Smooth muscle cell of bladder (primary cell): ENCODE results near the gene LYRM9. TPM values are rescaled to one million over a fixed set of nuclear protein-coding genes. Genes with fewer than 3 reads are reported as not detected.

Experiments used
- total RNA-seq: library from RNA; depleted of rRNA; stranded (reverse); fragments of >200 nt; gene quantifications from 2 replicates; pipeline ENCODE4 v1.2.3, GENCODE V29; 2014

The LYRM9 gene
- 6.2 and 7.4 TPM in 2 replicates for total RNA-seq

GRCh38 chr17:27892866-27893769 lies at the start of gene LYRM9:
LYRM9 (minus strand) TSS chr17:27893365; CDS start chr17:27882694, 10,671 bp downstream.

Other genes with a start within 250 kb of the LYRM9 start
- under 0.01 TPM in 1 of 2 replicates, not detected in the other for gene NOS2, start 92.8 kb downstream of the LYRM9 start, total RNA-seq
- 11.5 and 13.1 TPM in 2 replicates for gene NLK, start 149.3 kb upstream of the LYRM9 start, total RNA-seq